Skin epidermis (tissue), 12 donors: ENCODE results near the gene STT3A.
A peak's percentile ranks its signal among the peaks of the same experiment; 100 is the strongest.

ENCODE experiments used
- H3K27ac ChIP-seq, 21 experiments: fragments of 200-600 bp; sonication (generic) in 11 of 21; one replicate each; pipeline ENCODE4 v1.5.0; 2020; ENCODE audit warnings: mild to moderate bottlenecking in 3 of 21, inconsistent platforms in 2 of 21, moderate library complexity in 2 of 21
- H3K4me3 ChIP-seq, 7 experiments: fragments of 200-600 bp; sonication (generic) in 2 of 7; one replicate each; pipeline ENCODE4 v1.5.0; 2020; ENCODE audit warnings: inconsistent platforms in 2 of 7, mild to moderate bottlenecking in 2 of 7, moderate library complexity in 1 of 7

The STT3A gene

DNA sequence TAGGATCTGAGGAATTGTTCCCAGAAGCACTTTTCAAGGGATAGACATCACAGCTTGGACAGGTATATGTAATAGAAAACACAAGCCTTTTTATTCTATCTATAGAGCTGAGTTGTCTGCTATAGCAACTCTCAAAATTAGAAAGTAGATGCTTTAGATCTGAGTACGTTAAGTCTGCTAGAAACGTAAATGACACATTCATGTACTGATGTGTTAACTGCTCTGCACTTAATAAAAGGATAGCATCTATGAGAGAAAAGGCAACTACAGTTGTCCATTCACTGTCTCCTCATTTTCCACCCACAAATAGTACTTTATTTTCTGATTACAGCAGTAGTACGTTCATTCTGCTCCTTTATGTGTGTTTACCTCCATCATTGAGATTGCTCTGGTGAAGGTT, 6.0 kb upstream of the STT3A start:
- no peak overlapping the region for H3K27ac ChIP-seq

DNA sequence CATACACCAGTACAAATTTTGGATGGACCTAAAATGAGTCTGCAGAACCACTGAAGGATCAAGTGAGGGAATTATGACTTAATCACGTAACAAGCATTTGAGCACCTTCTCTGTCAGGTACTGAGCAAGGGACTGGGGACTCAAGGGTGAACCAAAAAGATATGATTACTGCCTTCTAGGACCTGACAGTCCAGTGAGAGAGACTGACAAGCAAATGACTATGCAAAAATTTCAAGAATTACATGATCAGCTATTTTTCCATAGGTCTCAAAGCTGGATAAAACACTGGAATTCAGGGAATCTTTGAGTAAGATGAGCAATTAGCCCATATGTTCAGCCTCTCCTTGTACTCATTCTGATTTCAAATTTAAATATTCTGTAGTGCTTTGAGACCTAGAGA, 5.2 kb upstream of the STT3A start:
- Histone ChIP-seq H3K27ac (no peak overlapping the region), H3K4me3 (no peak overlapping the region)

More for the DNA sequence above, 6.0 kb upstream of the STT3A start:
- H3K4me3 ChIP-seq, result no peak overlapping the region

DNA sequence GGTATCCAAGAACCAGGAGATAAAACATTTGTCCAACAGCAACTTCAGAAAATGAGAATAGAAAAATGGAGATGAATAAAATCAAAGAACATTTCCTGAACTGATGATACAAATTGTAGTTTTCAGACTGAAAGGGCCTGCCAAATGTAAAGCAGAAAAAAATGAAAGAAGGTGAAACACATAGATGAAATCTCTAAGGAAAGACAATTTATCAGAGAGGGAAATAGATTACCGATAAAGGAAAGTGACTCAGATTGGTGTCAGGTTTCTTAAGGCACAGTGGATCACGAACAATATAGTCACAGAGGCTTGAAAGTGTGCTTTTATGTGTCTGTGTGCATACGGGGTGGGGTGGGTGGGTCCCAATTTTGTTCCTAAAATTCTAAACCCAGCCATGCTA, 4.1 kb upstream of the STT3A start:
- H3K27ac ChIP-seq, result no peak overlapping the region
- H3K4me3 ChIP-seq, result no peak overlapping the region

DNA sequence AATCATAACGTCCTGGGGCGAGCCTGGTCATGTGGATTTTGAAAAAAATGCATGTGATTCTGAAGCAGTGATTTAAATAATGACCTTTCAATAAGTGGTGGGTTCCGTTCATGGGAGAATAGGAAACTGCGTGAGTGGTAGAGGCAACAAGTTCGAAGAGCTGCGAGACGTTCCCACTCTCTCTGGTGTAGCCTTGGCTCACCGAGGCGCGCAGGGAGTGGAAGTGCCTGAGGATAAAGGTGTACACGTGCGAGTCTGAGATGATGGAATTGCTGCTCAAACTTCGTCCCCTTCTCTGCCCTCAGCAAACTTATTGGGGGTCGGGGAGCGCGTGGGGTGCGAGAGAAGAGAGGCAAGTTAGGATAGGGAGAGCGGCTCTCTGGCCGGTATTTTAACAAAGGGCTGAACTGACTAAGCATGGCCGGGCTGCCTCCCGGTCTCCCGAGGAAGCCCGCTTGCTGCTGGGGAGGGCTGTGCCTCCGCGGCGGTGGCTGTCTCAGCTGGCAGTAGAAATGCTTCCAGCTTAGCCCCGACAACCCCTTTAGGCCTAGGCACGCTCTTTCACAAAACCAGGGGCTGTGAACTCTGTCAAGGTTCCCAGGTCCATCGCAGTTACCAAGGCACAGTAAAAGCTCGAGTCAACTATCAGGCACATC, 875 bp upstream of the STT3A start:
- peak overlapping the region; percentile 56 to 97 (median 76) for H3K4me3 ChIP-seq
- peak overlapping the region; percentile 82 to 100 (median 96) for H3K27ac ChIP-seq

DNA sequence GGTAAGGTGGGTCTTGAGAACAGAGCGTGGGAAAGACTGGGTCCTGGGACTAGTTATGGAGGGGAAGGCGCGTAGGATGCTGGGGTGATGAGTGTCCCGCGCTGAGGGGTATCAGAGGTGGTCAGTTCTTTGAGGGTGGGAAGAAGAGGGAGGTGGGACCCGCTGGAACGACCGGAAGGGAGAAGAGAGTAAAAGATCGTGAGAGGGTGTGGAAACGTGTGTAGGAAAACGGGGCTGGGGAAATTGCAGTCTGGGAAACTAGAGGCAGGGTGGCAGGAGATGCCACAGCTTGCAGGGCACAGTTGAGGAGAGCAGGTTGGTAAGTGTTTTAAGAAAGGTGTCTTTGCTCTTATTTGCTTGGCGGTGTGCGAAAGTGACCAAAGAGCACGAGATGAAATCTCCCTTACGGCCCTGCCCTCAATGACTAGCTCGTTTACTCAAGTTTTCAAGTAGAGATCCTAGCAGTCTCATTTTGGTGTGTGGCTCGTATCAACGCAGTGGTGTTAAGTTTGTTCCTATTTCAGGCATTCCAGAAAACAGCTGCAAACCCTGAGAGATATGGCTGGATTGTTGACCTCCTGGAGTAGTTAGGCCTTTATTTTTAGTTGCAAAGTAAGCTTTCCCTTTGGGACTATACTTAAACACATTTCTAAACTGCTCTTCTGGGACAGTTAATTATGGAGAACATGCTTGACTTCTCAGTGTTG, 615 bp downstream of the STT3A start:
- peak overlapping the region; percentile 62 to 97 (median 76) for H3K4me3 ChIP-seq
- H3K27ac ChIP-seq, result peak overlapping the region in 20 of 21 experiments; percentile 39 to 99 (median 87)

DNA sequence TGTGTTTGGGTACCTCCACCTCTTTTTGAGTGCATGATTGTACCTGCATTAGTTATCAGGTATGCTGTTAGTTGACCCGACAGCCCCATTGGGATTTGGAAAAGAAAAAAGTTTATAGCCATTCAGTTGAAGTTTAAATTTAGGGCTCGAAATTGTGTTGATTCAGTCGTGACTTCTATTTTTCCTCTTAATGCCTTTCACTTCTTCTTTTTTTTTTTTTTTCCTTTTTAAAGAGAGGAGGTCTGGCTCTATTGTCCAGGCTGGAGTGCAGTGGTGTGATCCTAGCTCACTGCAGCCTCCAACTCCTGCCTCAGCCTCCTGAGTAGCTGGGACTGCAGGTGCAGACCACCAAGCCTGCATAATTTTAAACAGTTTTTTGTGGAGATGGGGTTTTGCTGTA, 2.3 kb downstream of the STT3A start:
- Histone ChIP-seq H3K27ac (no peak overlapping the region), H3K4me3 (no peak overlapping the region)

DNA sequence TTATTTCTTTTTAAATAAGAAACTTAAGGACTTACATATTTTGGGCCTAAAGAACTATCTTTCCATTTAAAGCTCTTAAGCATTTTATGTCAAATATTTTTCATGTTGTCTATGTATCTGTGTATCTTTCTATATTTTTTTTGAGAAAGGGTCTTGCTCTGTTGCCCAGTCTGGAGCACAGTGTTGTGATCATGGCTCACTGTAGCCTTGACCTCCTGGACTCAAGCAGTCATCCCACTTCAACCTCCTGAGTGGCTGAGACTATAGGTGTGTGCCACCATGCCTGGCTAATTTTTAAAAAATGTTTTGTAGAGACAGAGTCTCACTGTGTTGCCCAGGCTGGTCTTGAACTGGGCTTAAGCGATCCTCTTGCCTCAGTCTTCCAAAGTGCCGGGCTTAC, 8.0 kb downstream of the STT3A start:
- no peak overlapping the region for H3K4me3 ChIP-seq
- H3K27ac ChIP-seq, result no peak overlapping the region

DNA sequence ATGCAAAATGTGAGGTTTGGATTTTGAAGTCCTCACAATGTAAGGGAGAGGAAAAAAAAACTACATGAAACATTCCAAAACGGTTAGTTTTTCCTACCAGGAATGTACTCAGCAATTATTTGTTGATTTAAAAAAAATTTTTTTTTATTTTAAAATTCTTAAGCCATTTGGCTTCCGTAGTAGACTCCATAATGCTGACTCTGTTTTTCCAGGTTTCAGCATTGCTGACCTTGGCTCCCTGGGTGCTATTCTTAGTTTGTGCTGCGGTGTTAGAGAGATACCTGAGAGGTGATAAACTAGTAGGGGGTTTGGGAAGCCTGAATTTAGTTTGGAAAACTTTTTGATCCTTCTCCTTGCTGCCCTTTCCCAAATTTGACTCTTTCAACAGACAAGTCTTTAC, 10.6 kb downstream of the STT3A start:
- H3K4me3 ChIP-seq, result no peak overlapping the region
- no peak overlapping the region for H3K27ac ChIP-seq

DNA sequence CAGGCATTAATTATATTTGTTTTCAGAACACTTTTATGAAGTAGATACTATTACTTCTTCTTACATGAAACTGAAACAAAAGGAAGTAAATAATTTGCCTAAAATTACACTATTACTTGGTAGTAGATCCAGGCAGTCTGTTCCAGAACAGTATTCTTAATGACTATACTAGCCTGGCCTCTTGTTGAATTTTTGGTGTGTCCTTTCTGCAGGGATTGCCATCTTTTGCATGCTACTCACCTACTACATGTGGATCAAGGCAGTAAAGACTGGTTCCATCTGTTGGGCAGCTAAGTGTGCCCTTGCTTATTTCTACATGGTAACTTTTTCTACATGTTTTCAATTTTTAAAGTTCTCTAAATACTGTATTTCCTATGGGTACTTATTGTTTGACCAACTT, 12.8 kb downstream of the STT3A start:
- H3K27ac ChIP-seq, result no peak overlapping the region
- no peak overlapping the region for H3K4me3 ChIP-seq

DNA sequence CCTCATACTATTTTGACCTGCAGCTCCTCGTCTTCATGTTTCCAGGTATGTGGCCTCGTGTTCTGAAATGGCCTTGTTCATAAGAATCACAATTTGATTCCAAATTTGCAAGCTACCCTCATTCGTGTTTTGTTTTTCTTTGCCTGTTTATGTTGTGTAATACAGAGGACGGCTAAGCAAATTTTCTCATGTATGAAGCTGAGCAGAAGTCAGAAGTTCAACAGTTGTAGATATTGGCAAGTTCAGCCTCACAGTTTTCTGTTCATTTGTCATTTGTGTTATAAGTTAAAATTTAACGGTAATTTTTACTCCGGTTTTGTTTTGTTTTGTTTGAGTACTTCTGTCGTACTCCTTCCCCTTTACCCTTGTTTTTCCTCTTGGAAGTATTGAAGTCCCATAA, 16.9 kb downstream of the STT3A start:
- no peak overlapping the region for H3K27ac ChIP-seq
- no peak overlapping the region for H3K4me3 ChIP-seq

DNA sequence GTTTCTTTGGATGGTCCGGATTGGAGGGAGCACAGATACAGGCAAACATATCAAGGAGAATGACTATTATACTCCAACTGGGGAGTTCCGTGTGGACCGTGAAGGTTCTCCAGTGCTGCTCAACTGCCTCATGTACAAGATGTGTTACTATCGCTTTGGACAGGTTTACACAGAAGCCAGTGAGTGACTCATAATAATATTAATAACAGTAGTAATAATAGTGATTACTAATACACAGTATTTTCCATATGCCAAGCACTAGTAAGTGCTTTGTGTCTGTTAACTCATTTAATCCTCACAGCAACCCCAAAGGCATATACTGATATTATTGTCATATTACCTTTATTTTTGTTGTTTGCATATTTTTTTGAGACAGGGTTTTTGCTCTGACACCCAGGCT, 25.7 kb downstream of the STT3A start:
- H3K27ac ChIP-seq, result no peak overlapping the region
- H3K4me3 ChIP-seq, result no peak overlapping the region

DNA sequence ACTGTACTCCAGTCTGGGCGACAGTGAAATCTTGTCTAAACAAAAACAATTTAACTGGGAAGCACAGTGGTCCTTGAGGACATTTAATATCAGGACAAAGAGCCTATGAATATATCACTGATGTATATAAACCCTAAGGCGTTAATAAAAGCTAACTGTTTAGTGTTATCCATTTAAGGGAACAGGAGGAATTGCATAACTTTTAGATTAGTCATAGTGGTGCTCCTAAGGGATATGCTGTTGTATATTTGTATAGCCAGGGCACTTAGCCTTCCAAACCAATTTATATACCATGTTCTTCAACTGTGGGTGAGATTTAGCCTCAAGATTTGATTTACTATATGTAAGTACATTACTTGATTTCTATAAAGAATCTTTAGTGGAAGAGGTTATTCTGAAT, 29.3 kb downstream of the STT3A start:
- Histone ChIP-seq H3K4me3 (no peak overlapping the region), H3K27ac (no peak overlapping the region)

DNA sequence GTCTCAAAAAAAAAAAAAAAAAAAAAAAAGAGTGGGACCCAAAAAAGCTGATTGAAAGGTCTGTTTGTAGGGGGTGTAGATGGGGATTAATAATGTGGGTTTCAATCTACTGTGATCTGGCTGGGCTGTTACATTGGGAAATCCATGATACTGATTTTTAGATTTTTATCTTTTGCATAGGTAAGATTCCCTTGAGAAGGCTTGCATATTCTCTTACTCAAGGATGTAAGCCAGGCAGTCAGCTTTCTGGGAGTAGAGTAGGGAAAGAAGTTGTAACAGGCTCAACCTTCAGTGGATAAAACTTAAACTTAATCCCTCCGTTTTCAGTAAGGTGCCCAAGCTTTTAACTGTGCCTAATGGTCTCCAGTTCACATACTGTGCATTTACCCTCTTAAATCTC, 30.4 kb downstream of the STT3A start:
- Histone ChIP-seq H3K27ac (no peak overlapping the region), H3K4me3 (no peak overlapping the region)

DNA sequence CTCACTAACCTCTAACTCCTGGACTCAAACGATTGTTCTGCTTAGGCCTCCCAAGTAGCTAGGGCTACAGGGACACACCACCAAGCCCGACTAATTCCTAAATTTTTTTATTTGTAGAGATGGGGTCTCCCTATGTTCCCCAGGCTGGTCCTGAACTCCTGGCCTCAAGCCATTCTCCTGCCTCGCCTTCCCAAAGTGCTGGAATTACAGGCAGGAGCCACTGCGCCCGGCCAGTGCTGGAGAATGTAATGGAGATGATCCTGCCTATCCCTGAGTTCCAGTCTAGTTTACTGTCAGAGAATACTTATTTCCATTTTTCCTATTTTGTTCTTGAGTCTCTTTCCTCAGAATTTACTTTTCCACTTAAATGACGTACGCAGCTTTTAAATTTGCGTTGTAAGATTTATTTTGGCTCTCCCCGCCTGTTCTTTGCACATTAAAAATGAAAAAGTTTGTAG, 32.1 kb downstream of the STT3A start, which contains the start of gene CHEK1:
Gene CHEK1, plus strand, starts transcription at position 408 of the 458 bp plus-strand sequence. CDS start 1,606 bp downstream, outside the sequence.
- Histone ChIP-seq H3K27ac (peak within 1 kb of the TSS; percentile 66 to 98 (median 93)), H3K4me3 (peak within 1 kb of the TSS; percentile 60 to 82 (median 70))

DNA sequence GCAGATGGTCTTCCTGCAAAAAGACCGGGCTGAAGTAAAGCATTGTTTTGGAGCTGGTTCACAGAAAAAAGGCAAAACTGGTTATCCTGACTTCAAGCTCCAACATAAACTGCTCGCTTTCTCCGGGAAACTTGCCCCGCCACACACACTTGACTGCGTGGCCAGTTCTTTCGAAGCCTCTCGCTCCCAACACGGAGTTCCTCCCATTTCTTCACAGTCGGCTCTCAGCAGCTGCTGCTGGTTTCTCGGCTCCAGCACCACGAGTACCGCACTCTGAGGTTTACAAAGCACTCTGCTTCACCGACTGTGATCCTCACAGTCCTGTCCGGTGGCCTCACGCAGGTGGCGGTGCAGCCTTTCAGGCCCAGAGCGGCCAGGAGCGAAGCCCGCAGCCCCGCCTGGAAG, 32.6 kb downstream of the STT3A start:
- H3K27ac ChIP-seq, result peak overlapping the region; percentile 66 to 98 (median 93)

DNA sequence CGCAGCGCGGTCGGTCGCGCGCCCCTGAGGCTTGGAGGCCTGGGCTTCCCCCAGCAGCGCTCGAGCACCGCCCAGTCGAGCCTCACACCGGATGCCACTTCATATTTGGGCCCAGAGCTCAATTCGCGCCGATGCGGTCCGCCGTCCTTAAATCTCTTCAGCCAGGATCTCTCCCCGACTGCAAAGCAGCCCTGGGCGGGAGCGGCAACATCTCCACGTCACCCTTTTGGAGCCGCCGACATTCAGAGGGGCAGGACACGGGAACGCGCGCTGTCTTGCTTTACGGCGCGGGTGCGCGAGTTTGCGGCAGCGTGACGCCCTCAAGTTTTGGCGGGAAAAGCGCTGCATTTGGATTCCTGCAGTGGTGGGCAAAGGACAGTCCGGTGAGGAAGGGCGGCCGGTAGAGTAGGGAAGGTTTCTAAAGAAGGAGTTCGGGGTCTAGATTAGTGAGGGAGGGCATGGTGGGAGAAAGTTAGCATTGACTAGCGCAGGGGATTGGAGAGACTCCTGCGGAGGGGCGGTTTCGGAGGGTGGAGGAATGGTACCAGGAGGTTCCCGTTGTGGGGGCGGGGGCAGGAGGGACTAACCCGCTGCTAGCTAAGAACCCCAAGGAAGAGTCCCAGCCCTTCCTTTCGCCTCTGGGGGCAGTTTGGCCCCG, 33.1 kb downstream of the STT3A start:
- peak overlapping the region; percentile 66 to 98 (median 93) for H3K27ac ChIP-seq

More for the DNA sequence above, 32.6 kb downstream of the STT3A start:
- peak overlapping the region; percentile 60 to 82 (median 70) for H3K4me3 ChIP-seq

DNA sequence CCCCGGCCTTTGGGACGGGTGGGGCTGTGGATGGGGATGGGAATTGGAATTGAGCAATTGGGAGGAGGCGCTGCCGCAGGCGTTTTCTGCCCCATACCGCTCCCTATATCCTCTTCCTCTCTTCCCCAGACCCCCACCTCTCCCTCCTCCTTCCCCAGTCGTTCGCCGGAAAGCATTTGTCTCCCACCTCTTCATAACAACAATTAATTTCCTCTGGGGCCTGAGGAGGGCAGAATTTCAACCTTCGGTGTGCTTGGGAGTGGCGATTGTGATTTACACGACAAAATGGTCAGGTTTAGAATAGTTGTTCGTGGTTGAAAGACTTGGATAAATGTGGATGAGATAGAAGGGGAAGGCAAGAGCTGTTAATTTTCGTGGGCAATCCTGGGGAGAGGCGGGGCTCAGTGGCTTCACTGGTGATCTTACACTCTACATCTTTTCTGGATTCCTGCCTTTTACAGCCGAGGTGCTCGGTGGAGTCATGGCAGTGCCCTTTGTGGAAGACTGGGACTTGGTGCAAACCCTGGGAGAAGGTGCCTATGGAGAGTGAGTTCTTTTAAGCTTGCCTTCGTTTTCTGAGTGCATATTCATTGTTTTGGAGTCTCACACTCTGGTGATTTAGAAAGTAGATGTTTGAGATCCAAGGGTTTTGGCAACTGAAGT, 33.8 kb downstream of the STT3A start:
- peak overlapping the region in 19 of 21 experiments; percentile 85 to 98 (median 95) for H3K27ac ChIP-seq

More for the DNA sequence above, 33.1 kb downstream of the STT3A start:
- peak overlapping the region; percentile 60 to 82 (median 70) for H3K4me3 ChIP-seq

DNA sequence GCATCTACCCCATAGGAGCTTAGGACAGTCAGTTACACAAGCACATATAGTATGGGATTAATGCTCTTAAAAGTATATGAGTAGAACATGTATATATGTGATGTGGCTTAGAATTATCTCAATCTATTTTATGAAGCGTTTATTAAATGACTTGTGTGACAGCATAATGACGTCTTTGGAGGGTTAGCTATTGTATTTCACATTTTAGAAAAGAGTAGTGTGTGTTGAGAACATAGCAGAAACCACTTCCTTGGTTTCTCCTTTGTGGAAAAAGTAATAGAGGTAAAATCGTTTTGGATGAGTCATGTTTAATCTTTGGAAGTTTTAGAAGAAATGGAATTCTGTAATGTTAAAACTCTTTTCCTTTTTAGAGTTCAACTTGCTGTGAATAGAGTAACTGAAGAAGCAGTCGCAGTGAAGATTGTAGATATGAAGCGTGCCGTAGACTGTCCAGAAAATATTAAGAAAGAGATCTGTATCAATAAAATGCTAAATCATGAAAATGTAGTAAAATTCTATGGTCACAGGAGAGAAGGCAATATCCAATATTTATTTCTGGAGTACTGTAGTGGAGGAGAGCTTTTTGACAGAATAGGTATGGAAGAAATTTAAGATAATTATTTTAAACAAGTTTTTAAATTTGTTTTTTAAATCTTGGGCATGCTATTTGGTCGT, 34.7 kb downstream of the STT3A start:
- Histone ChIP-seq H3K4me3 (peak overlapping the region in 1 of 7 experiments; percentile 65), H3K27ac (peak overlapping the region in 3 of 21 experiments; percentile 14 to 95 (median 90))

More for the DNA sequence above, 33.8 kb downstream of the STT3A start:
- H3K4me3 ChIP-seq, result peak overlapping the region; percentile 60 to 82 (median 70)

DNA sequence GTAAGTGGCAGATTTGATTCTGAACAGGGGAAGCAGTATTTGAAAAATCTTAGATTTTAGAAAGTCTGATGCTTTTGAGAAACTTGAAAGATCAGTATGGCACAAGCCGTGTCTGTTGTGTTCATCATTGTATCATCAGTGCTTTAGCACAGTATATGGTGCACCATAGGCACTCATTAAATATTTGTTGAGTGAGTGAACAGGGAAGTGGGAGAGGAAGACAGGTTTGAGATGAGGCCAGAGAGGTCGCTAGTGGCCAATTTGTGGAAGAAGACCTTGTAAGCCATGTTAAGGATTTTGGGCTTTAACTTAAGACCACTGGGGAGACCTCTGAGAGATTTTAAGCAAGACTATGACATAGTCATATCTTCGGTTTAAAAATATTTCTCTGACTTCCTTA, 45.2 kb downstream of the STT3A start:
- Histone ChIP-seq H3K27ac (no peak overlapping the region), H3K4me3 (no peak overlapping the region)
